Effector memory CD8-positive, alpha-beta T cell (primary cell): ENCODE data around the gene FOXS1.

ENCODE experiments used
- ATAC-seq: fragments of 150-1000 bp; cut with Tn5 transposase; replicated peaks from 2 replicates; pipeline ENCODE4 v1.10.0; 2021; ENCODE audit warnings: mild to moderate bottlenecking, moderate library complexity
- DNase-seq, 3 experiments: peaks; one replicate each; pipeline ENCODE4 v3.0.0; 2021
- H3K27ac Mint-ChIP-seq, 2 donors: one replicate each; pipeline ENCODE4 v1.8.0; 2022; ENCODE audit warnings: mild to moderate bottlenecking in 2 of 2, mixed read lengths in 2 of 2, moderate library complexity in 2 of 2
- H3K27me3 Mint-ChIP-seq, 2 donors: one replicate each; pipeline ENCODE4 v1.8.0; 2022; ENCODE audit warnings: mixed read lengths in 2 of 2
- H3K36me3 Mint-ChIP-seq: one replicate; pipeline ENCODE4 v1.8.0; 2022; ENCODE audit warnings: mild to moderate bottlenecking, moderate library complexity, mixed read lengths; ENCODE audit not compliant: insufficient read depth
- H3K4me1 Mint-ChIP-seq, 2 donors: one replicate each; pipeline ENCODE4 v1.8.0; 2022; ENCODE audit warnings: low read depth in 2 of 2, mixed read lengths in 2 of 2
- H3K4me3 Mint-ChIP-seq, 2 donors: one replicate each; pipeline ENCODE4 v1.8.0; 2022; ENCODE audit warnings: mild to moderate bottlenecking in 2 of 2, mixed read lengths in 2 of 2, moderate library complexity in 2 of 2
- H3K9me3 Mint-ChIP-seq, 2 donors: one replicate each; pipeline ENCODE4 v1.8.0; 2022; ENCODE audit warnings: mixed read lengths in 2 of 2

FOXS1 gene

GRCh38 chr20:31840906-31841816, 4.2 kb downstream of the FOXS1 start:
- Mint-ChIP-seq H3K27ac (no peak overlapping the region), H3K9me3 (no peaks in the 10 kb centered on the region), H3K36me3 (peaks cover 3% of the 10 kb centered on the region), H3K4me1 (peaks cover 3 to 5% of the 10 kb centered on the region in 2 donors), H3K27me3 (no peaks in the 10 kb centered on the region), H3K4me3 (no peak overlapping the region)
- DNase-seq (no peak), ATAC-seq (no peak)

- Mint-ChIP-seq H3K27me3 (no peaks in the 10 kb centered on the region), H3K36me3 (peaks cover 3% of the 10 kb centered on the region), H3K4me3 (no peak overlapping the region), H3K4me1 (peaks cover 10% of the 10 kb centered on the region in 2 donors), H3K9me3 (no peaks in the 10 kb centered on the region), H3K27ac (no peak overlapping the region)
- ATAC-seq (no peak), DNase-seq (no peak)
These were observed 5.5 kb downstream of the FOXS1 start for GRCh38 chr20:31839782-31840487.

- DNase-seq (no peak), ATAC-seq (no peak)
- Mint-ChIP-seq H3K27ac (no peak overlapping the region), H3K27me3 (no peaks in the 10 kb centered on the region), H3K9me3 (no peaks in the 10 kb centered on the region), H3K4me1 (peaks cover 10% of the 10 kb centered on the region in 2 donors), H3K36me3 (peaks cover 3% of the 10 kb centered on the region), H3K4me3 (no peak overlapping the region)
These were observed 6.6 kb downstream of the FOXS1 start for GRCh38 chr20:31838646-31839292.

- Mint-ChIP-seq H3K27me3 (no peaks in the 10 kb centered on the region), H3K9me3 (no peaks in the 10 kb centered on the region), H3K27ac (no peak overlapping the region), H3K36me3 (peaks cover 3% of the 10 kb centered on the region), H3K4me3 (no peak overlapping the region), H3K4me1 (peaks cover 10 to 11% of the 10 kb centered on the region in 2 donors)
- ATAC-seq (no peak), DNase-seq (no peak)
These were observed 7.5 kb downstream of the FOXS1 start for GRCh38 chr20:31837896-31838397.

GRCh38 chr20:31836853-31837608, 8.4 kb downstream of the FOXS1 start:
- Mint-ChIP-seq H3K27ac (no peak overlapping the region), H3K27me3 (no peaks in the 10 kb centered on the region), H3K4me1 (peaks cover 10 to 11% of the 10 kb centered on the region in 2 donors), H3K9me3 (no peaks in the 10 kb centered on the region), H3K36me3 (peaks cover 3% of the 10 kb centered on the region), H3K4me3 (no peak overlapping the region)
- ATAC-seq (no peak), DNase-seq (no peak)

GRCh38 chr20:31835977-31836852, 9.2 kb downstream of the FOXS1 start:
- no peaks in the 10 kb centered on the region for H3K27me3 Mint-ChIP-seq
- peak; percentile 72 for ATAC-seq
- H3K4me1 Mint-ChIP-seq: peaks cover 10 to 11% of the 10 kb centered on the region in 2 donors
- peak overlapping the region; percentile 44 to 82 for H3K27ac Mint-ChIP-seq
- peaks cover 3% of the 10 kb centered on the region for H3K36me3 Mint-ChIP-seq
- H3K9me3 Mint-ChIP-seq: no peaks in the 10 kb centered on the region
- H3K4me3 Mint-ChIP-seq: peak overlapping the region; percentile 46 to 58
- DNase-seq: peak in 2 of 3 experiments; percentile 10 to 14

- ATAC-seq: no peak
These were observed 9.8 kb downstream of the FOXS1 start for GRCh38 chr20:31835554-31835953.

GRCh38 chr20:31833931-31834521, 11.4 kb downstream of the FOXS1 start:
- DNase-seq (no peak), ATAC-seq (no peak)
- H3K36me3 Mint-ChIP-seq: peaks cover 3% of the 10 kb centered on the region
- H3K9me3 Mint-ChIP-seq: no peaks in the 10 kb centered on the region
- H3K27me3 Mint-ChIP-seq: no peaks in the 10 kb centered on the region
- no peak overlapping the region for H3K27ac Mint-ChIP-seq
- H3K4me1 Mint-ChIP-seq: peaks cover 10 to 11% of the 10 kb centered on the region in 2 donors
- H3K4me3 Mint-ChIP-seq: no peak overlapping the region

More at GRCh38 chr20:31835554-31835953, 9.8 kb downstream of the FOXS1 start:
- Mint-ChIP-seq H3K4me3 (peak overlapping the region in 1 of 2 donors; percentile 58), H3K36me3 (peaks cover 3% of the 10 kb centered on the region), H3K27ac (no peak overlapping the region), H3K4me1 (peaks cover 10 to 11% of the 10 kb centered on the region in 2 donors), H3K9me3 (no peaks in the 10 kb centered on the region), H3K27me3 (no peaks in the 10 kb centered on the region)
- DNase-seq: no peak

GRCh38 chr20:31833130-31833930, 12.1 kb downstream of the FOXS1 start:
- Mint-ChIP-seq H3K27me3 (no peaks in the 10 kb centered on the region), H3K27ac (no peak overlapping the region), H3K4me1 (peaks cover 10 to 11% of the 10 kb centered on the region in 2 donors), H3K9me3 (no peaks in the 10 kb centered on the region), H3K4me3 (peak overlapping the region in 1 of 2 donors; percentile 13), H3K36me3 (peaks cover 3% of the 10 kb centered on the region)
- DNase-seq: peak; percentile 57 to 68 (median 61)
- ATAC-seq: peak; percentile 58

GRCh38 chr20:31831771-31832306, 13.6 kb downstream of the FOXS1 start:
- Mint-ChIP-seq H3K27me3 (no peaks in the 10 kb centered on the region), H3K4me3 (no peak overlapping the region), H3K36me3 (no peaks in the 10 kb centered on the region), H3K9me3 (no peaks in the 10 kb centered on the region), H3K4me1 (peaks cover 10 to 11% of the 10 kb centered on the region in 2 donors), H3K27ac (no peak overlapping the region)
- ATAC-seq: no peak
- DNase-seq: no peak

- no peak overlapping the region for H3K27ac Mint-ChIP-seq
- ATAC-seq: no peak
- peaks cover 5 to 9% of the 10 kb centered on the region in 2 donors for H3K4me1 Mint-ChIP-seq
- no peaks in the 10 kb centered on the region for H3K27me3 Mint-ChIP-seq
- H3K9me3 Mint-ChIP-seq: no peaks in the 10 kb centered on the region
- H3K36me3 Mint-ChIP-seq: no peaks in the 10 kb centered on the region
- H3K4me3 Mint-ChIP-seq: no peak overlapping the region
- no peak for DNase-seq
These were observed 14.2 kb downstream of the FOXS1 start for GRCh38 chr20:31831211-31831610.
